HFFc6 (cell line): ENCODE data around the gene SORCS2. TPM values are rescaled to one million over a fixed set of nuclear protein-coding genes. Genes with fewer than 3 reads are reported as not detected.
A peak's percentile ranks its signal among the peaks of the same experiment; 100 is the strongest.

Experiments
- DNase-seq: peaks from one replicate; pipeline ENCODE4 v3.0.0-alpha.2; 2018
- H3K27ac Mint-ChIP-seq: 2 replicates; pipeline ENCODE4 v1.8.0; 2020; ENCODE audit warnings: mild to moderate bottlenecking, mixed read lengths
- H3K27me3 Mint-ChIP-seq: 2 replicates; pipeline ENCODE4 v1.8.0; 2021; ENCODE audit warnings: mild to moderate bottlenecking, moderate library complexity, mixed read lengths; ENCODE audit not compliant: insufficient read depth
- H3K36me3 Mint-ChIP-seq: 2 replicates; pipeline ENCODE4 v1.8.0; 2021; ENCODE audit warnings: low read depth, mixed read lengths
- H3K4me1 Mint-ChIP-seq: 2 replicates; pipeline ENCODE4 v1.8.0; 2020; ENCODE audit warnings: low read depth, mixed read lengths
- H3K4me3 Mint-ChIP-seq: 2 replicates; pipeline ENCODE4 v1.8.0; 2020; ENCODE audit warnings: mild to moderate bottlenecking, moderate library complexity, mixed read lengths
- H3K9me3 Mint-ChIP-seq: 2 replicates; pipeline ENCODE4 v1.8.0; 2020; ENCODE audit warnings: mild to moderate bottlenecking, mixed read lengths
- CTCF ChIP-seq: fragments of 200-600 bp; sonication (generic); IDR thresholded peaks from 2 replicates; pipeline ENCODE4 v1.5.0; 2021; ENCODE audit warnings: antibody characterized with exemption, mild to moderate bottlenecking
- total RNA-seq, 6 experiments: library from RNA; stranded (reverse); fragmentation: NEBNext Ultra II Directional; extraction: Animal tissue kit (Norgen Biotek cat#: 25700); gene quantifications; 2 replicates in 1 of 6; 3 replicates in 5 of 6; pipeline ENCODE4 v1.2.3, GENCODE V29; 2021

The SORCS2 gene
- total RNA-seq, 6 experiments from 2014 or later = 0.05 to 0.15 (median 0.12) TPM; not detected in 3

GRCh38 chr4:7785017-7785416 lies 592.7 kb downstream of the SORCS2 start:
- no peaks in the 10 kb centered on the region for H3K9me3 Mint-ChIP-seq
- no peak for TF ChIP-seq CTCF
- no peak overlapping the region for H3K4me3 Mint-ChIP-seq
- peak overlapping the region; percentile 60 for H3K27ac Mint-ChIP-seq
- peaks cover 13% of the 10 kb centered on the region for H3K27me3 Mint-ChIP-seq
- DNase-seq = no peak
- peaks cover 65% of the 10 kb centered on the region for H3K4me1 Mint-ChIP-seq
- H3K36me3 Mint-ChIP-seq = peaks cover 53% of the 10 kb centered on the region

- no peak overlapping the region; the same call in 1 of the 2 replicates for H3K4me3 Mint-ChIP-seq
- no peak for TF ChIP-seq CTCF
- H3K9me3 Mint-ChIP-seq = no peaks in the 10 kb centered on the region
- H3K27me3 Mint-ChIP-seq = peaks cover 11% of the 10 kb centered on the region
- 0 out of 2 replicates have a peak overlapping the region, but pooled peaks have one; percentile 60 for H3K27ac Mint-ChIP-seq
- peaks cover 55% of the 10 kb centered on the region for H3K4me1 Mint-ChIP-seq
- peaks cover 50% of the 10 kb centered on the region for H3K36me3 Mint-ChIP-seq
- DNase-seq = no peak
These were observed 593.7 kb downstream of the SORCS2 start for GRCh38 chr4:7786040-7786439.

GRCh38 chr4:7786517-7786916 lies 594.2 kb downstream of the SORCS2 start:
- peaks cover 50% of the 10 kb centered on the region for H3K36me3 Mint-ChIP-seq
- no peak for DNase-seq
- H3K4me1 Mint-ChIP-seq = peaks cover 50% of the 10 kb centered on the region
- H3K4me3 Mint-ChIP-seq = no peak overlapping the region; the same call in 1 of the 2 replicates
- H3K9me3 Mint-ChIP-seq = no peaks in the 10 kb centered on the region
- peaks cover 8% of the 10 kb centered on the region; the same call in 1 of the 2 replicates for H3K27me3 Mint-ChIP-seq
- no peak for TF ChIP-seq CTCF
- peak overlapping the region; percentile 40; the same call in 1 of the 2 replicates for H3K27ac Mint-ChIP-seq

GRCh38 chr4:7787067-7787466 lies 594.7 kb downstream of the SORCS2 start:
- Mint-ChIP-seq H3K36me3 (peaks cover 54% of the 10 kb centered on the region), H3K9me3 (no peaks in the 10 kb centered on the region), H3K27me3 (peaks cover 8% of the 10 kb centered on the region; the same call in 1 of the 2 replicates), H3K4me3 (no peak overlapping the region), H3K27ac (peak overlapping the region; percentile 40), H3K4me1 (peaks cover 45% of the 10 kb centered on the region)
- no peak for TF ChIP-seq CTCF
- DNase-seq = no peak

- no peak for DNase-seq
- no peak for TF ChIP-seq CTCF
- Mint-ChIP-seq H3K27me3 (peaks cover 8% of the 10 kb centered on the region; the same call in 1 of the 2 replicates), H3K36me3 (peaks cover 61% of the 10 kb centered on the region), H3K27ac (no peak overlapping the region), H3K9me3 (no peaks in the 10 kb centered on the region), H3K4me1 (peaks cover 38% of the 10 kb centered on the region), H3K4me3 (no peak overlapping the region)
These were observed 595.4 kb downstream of the SORCS2 start for GRCh38 chr4:7787681-7788141.
